GM12872 (cell line): ENCODE measurements around the gene NLRP6.

Experiments used
- TF ChIP-seq, protein P1 (sequence below): IDR thresholded peaks from 3 replicates; pipeline ENCODE4 v1.5.1; 2011; ENCODE audit warnings: low read depth, mild to moderate bottlenecking, low read length, moderate library complexity; ENCODE audit not compliant: insufficient read depth

NLRP6 gene

DNA sequence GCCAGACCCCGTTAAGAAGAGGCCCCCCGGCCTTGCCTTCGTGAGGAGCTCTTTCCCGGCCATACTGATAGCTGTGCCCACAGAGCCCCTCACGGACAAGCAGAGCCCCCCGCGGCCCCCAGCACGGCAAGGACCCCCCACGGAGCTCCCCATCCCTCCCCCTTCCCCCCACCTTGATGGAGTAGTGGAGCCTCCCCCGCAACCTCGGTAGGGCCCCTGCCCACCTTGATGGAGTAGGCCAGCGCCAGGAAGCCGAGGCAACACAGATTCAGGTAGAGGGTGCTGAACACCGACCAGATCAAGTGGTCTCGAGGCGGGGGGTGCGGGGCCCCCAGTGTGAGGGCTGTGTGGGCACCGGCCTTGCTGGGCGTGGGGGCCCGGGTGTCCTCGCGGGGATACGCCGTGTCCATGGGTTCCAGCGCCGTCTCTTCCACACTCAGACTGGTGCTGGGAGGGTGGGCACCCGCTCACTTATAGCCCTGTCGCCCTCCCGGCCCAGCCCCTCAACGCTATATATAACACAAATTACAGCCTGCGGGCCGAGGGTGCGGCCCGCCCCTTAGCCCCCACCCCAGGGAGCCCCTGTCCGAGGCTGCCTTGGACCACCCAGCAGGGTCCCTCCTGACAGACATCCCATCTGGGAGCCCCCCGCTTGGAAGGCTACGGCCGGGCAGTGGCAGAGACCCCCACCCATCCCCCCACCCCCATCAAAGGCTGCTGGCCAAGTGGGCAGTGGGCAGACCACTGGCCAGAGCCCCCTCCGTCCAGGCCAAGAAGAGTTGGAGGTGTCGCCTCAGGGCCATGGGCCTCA is 21.1 kb downstream of the NLRP6 start, which contains the start of gene IFITM5:
Gene IFITM5, minus strand, starts transcription at position 446 of the 811 bp plus-strand sequence. Its CDS starts 36 bp downstream, at position 410.
- TF ChIP-seq, protein P1, sequence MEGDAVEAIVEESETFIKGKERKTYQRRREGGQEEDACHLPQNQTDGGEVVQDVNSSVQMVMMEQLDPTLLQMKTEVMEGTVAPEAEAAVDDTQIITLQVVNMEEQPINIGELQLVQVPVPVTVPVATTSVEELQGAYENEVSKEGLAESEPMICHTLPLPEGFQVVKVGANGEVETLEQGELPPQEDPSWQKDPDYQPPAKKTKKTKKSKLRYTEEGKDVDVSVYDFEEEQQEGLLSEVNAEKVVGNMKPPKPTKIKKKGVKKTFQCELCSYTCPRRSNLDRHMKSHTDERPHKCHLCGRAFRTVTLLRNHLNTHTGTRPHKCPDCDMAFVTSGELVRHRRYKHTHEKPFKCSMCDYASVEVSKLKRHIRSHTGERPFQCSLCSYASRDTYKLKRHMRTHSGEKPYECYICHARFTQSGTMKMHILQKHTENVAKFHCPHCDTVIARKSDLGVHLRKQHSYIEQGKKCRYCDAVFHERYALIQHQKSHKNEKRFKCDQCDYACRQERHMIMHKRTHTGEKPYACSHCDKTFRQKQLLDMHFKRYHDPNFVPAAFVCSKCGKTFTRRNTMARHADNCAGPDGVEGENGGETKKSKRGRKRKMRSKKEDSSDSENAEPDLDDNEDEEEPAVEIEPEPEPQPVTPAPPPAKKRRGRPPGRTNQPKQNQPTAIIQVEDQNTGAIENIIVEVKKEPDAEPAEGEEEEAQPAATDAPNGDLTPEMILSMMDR: no peak

DNA sequence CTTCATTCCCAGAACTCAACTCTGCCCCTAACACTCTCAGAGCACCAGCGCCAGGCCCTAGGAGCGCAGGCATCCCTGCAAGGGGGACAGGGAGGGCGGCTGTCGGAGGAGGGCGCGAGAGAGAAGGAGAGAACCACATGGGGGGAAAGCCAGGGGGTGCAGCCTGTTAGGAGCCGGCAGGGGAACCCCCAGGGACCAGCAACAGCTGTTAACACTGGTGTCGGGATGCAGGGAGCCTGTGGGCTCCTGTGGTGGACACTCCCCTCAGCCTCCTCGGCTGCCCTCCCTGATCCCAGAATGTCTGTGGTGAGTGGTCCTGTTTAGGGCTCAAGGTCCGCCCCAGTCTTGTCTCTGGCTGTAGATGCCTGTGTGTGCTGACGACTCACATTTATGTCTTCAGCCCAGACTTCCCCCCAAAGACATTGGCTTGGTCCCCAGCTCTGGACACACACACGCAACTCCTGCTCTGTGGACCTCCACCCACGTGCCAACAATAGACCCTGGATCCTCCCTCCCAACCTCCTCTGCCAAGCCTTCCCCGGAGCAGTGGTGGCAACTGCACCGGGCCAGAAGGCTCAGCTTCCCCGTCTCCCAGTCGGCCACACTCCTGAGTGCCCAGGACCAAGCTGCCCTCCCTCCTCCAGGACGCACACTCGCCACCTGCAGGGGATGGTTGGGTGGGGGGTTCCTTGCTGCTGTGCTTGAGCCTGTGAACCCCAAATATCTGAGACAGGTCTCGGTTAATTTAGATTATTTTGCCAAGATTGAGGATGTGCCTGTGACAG is 21.9 kb downstream of the NLRP6 start:
- TF ChIP-seq, protein P1: no peak

DNA sequence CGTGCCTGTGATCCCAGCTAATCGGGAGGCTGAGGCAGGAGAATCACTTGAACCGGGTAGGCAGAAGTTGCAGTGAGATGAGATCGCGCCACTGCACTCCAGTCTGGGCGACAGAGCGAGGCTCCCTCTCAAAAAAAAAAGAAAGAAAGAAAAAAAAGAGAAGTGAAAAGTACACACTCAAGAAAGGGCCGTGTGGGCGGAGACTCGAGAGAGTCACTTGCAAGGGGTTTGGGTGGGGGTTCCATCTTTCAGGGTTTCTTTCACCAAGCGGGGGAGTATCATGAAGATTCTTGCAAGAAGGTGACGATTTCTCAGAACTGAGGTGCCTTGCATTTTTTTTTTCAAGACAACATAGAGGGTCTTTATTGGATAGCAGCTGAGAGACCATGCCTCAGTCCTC is 25.2 kb downstream of the NLRP6 start:
- TF ChIP-seq, protein P1: no peak

DNA sequence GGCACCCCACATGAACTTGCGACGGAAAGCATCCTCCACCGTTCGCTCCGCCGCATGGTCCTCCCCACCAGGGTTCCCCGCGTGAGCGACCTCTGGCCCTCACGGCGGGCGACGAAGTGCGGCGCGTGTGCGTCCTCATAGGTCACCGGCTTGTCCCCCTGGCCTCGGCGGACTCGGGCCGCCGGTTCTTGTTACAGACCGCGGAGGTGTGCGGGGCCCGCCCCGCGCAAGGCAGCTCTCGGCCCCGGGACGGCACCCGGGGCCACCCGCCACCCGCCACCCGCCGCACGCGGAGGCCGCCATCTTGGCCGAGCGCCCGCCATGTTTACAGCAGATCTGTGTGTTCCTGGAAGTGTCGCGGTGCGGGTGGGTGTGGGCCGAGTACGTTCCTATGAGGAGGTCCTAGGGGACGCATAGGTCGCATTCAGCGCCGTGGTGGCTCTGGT is 25.9 kb downstream of the NLRP6 start:
- TF ChIP-seq, protein P1: no peak

DNA sequence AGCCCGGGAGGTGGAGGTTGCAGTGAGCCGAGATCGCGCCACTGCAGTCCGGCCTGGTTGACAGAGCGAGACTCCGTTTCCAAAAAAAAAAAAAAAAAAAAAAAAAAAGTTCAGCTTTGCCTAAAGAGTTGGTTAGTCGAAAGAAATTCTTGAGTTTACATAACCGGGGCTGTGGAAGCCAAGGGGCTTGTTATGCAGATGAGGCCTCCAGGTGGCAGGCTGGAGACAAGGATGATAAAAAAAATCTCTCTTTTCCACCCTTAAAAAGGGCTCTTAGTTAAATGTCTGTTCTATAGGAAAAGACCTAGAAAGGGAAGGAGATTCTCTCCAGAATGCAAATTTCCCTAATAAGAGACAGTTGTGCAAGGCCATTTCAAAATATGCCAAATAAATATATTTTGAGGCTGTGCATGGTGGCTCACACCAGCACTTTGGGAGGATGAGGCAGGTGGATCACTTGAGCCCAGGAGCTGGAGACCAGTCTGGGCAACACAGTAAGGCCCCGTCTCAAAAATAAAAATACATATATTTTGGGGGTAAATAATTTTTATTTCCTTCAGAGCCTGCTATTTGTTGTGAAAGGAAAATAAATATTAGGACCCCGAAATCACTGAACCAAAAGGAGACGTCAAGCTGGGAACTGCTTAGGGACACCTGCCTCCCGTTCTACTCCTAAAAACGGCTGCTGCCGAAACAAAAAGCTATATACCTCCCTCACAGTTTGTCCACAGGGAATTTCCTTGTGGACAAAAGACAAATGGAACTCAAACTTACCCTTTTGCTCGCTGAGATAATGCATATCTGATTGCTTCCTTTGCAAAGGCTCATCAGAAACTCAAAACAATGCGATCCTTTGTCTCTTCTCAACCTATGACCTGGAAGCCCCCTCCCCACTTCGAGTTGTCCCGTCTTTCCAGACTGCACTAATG is 27.0 kb downstream of the NLRP6 start:
- TF ChIP-seq, protein P1: peak; percentile 69

DNA sequence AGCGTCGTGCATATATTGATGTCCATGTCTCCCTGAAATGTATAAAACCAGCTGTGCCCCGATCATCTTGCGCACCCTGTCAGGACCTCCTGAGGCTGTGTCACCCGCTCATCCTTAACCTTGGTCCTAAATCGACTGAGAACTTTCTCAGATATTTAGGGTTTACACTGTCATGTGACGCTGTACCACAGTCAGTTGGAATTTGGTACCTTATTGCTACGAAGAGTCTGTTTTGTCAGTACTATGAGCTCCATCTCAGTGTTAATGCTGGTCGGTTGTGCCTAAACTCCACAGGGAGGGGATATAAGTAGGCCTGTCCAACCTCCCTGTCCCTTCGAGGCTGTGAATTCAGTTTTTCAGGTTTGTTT is 27.6 kb downstream of the NLRP6 start:
- TF ChIP-seq, protein P1: no peak
